Endothelial cell (in vitro differentiated cells): ENCODE results near the gene KIF13A. TPM values are rescaled to one million over a fixed set of nuclear protein-coding genes. Genes with fewer than 3 reads are reported as not detected.

Experiments
- DNase-seq: peaks from one replicate; pipeline ENCODE4 v3.0.0; 2021; ENCODE audit warnings: low spot score
- H3K27ac Mint-ChIP-seq: one replicate; pipeline ENCODE4 v1.8.0; 2021; ENCODE audit warnings: mixed read lengths, inconsistent platforms; ENCODE audit not compliant: unreplicated experiment
- H3K27me3 Mint-ChIP-seq: one replicate; pipeline ENCODE4 v1.8.0; 2021; ENCODE audit warnings: mild to moderate bottlenecking, moderate library complexity, mixed read lengths, inconsistent platforms; ENCODE audit not compliant: unreplicated experiment
- H3K36me3 Mint-ChIP-seq: one replicate; pipeline ENCODE4 v1.8.0; 2021; ENCODE audit warnings: mild to moderate bottlenecking, low read depth, mixed read lengths, inconsistent platforms; ENCODE audit not compliant: unreplicated experiment
- H3K4me1 Mint-ChIP-seq: one replicate; pipeline ENCODE4 v1.8.0; 2021; ENCODE audit warnings: mild to moderate bottlenecking, mixed read lengths, inconsistent platforms; ENCODE audit not compliant: unreplicated experiment
- H3K4me3 Mint-ChIP-seq: one replicate; pipeline ENCODE4 v1.8.0; 2021; ENCODE audit warnings: mild to moderate bottlenecking, mixed read lengths, inconsistent platforms; ENCODE audit not compliant: unreplicated experiment
- H3K9me3 Mint-ChIP-seq: one replicate; pipeline ENCODE4 v1.8.0; 2021; ENCODE audit warnings: mixed read lengths, inconsistent platforms; ENCODE audit not compliant: unreplicated experiment
- CTCF ChIP-seq: fragments of 200-600 bp; sonication (generic); IDR thresholded peaks from one replicate; pipeline ENCODE4 v1.5.0; 2021; ENCODE audit warnings: antibody characterized with exemption; ENCODE audit not compliant: unreplicated experiment
- total RNA-seq: library from RNA; stranded (reverse); fragmentation: NEBNext Ultra II Directional; extraction: Animal tissue kit (Norgen Biotek cat#: 25700); gene quantifications from one replicate; pipeline ENCODE4 v1.2.1, GENCODE V29; 2021; ENCODE audit not compliant: unreplicated experiment

Gene KIF13A
- total RNA-seq, 1 donor from 2014 or later = 139 TPM

DNA sequence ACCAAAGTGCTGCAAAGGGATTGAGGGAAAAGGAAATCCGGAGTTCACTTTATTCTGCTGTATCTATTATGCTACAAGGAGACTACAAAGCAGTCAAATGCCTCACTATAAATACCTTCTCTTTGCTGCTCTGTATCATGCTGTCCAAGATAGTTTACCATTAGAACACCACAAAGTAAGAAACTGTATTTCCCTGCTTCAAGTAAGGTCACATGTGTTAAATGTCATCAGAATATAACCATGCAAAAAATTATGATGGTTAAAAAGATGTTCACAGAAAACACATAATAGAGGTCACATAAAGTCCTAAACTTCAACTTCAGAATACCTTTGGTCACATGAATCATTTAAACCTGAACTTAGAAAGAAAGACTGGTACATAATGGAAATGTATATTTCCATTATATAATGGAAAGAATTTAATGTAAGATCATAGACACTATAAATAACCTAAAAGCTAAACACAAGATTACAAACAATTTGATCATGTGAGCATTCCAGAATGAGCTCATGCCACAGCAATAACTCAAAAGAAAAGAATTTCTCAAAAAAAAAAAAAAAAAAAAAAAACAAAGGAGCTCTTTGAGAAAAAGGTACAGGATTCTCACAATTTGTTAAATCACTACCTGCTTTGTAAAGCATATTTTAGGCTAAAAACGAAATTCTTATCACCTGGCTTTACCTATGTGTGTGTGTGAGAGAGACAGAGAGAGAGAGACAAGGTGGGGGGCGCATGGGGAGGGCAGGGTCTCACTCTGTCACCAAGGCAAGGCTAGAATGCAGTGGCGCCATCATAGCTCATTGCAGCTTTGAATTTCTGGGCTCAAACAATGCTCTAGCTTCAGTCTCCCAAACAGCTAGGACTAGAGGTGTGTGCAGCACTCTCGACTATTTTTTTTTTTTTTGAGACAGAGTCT, 58.7 kb downstream of the KIF13A start:
- H3K4me1 Mint-ChIP-seq = peaks cover 60% of the 10 kb centered on the region
- H3K4me3 Mint-ChIP-seq = no peak overlapping the region
- no peak for TF ChIP-seq CTCF
- H3K27ac Mint-ChIP-seq = no peak overlapping the region
- H3K9me3 Mint-ChIP-seq = no peaks in the 10 kb centered on the region
- no peak for DNase-seq
- H3K27me3 Mint-ChIP-seq = peaks cover 4% of the 10 kb centered on the region
- H3K36me3 Mint-ChIP-seq = no peaks in the 10 kb centered on the region

DNA sequence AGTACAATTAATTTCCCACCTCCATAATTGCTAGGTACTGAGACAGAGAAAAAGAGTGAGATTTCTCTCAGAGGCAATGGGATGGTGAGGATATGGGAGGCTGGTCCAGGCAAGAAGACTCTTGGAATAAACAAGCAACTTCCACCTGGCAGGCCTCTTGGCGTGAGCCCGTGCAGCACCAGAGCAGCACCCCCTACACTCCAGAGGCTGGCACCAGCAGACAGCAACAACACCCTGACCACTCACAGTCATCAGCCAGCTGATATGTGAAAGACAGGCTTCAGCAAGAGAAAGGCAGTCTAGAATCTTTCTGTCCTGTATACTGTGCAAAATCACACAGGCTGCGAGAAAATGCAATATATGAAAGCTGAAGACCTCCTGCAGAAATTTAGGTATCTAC, 59.7 kb downstream of the KIF13A start:
- H3K27me3 Mint-ChIP-seq = peaks cover 4% of the 10 kb centered on the region
- no peak overlapping the region for H3K27ac Mint-ChIP-seq
- no peaks in the 10 kb centered on the region for H3K36me3 Mint-ChIP-seq
- no peak for TF ChIP-seq CTCF
- no peak for DNase-seq
- H3K4me3 Mint-ChIP-seq = no peak overlapping the region
- H3K9me3 Mint-ChIP-seq = no peaks in the 10 kb centered on the region
- H3K4me1 Mint-ChIP-seq = peaks cover 58% of the 10 kb centered on the region

DNA sequence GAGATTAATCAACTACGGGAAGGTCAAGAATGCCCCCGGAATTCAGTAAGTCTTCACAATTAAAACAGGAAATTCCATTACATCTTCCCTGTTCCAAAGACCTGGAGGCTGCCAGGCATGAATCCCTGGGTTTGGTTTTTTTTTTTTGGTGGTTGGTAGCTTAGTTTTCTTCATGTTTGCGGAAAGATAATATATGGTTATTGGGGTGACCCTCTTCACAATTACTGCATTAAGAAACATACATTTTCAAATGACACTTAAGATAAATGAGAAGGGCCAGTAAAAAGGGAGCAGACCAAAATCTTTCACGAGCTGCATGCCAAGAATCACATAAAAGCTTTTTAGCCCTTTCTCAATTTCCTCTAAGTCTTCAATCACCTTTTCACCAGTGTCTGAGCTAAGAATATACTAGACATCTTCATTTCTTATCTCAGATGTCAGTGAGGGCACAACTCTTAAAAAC, 64.0 kb downstream of the KIF13A start:
- H3K4me1 Mint-ChIP-seq = peaks cover 47% of the 10 kb centered on the region
- no peaks in the 10 kb centered on the region for H3K27me3 Mint-ChIP-seq
- no peak overlapping the region for H3K4me3 Mint-ChIP-seq
- H3K27ac Mint-ChIP-seq = peak overlapping the region; percentile 90
- DNase-seq = no peak
- no peak for TF ChIP-seq CTCF
- H3K9me3 Mint-ChIP-seq = no peaks in the 10 kb centered on the region
- H3K36me3 Mint-ChIP-seq = peaks cover 5% of the 10 kb centered on the region

DNA sequence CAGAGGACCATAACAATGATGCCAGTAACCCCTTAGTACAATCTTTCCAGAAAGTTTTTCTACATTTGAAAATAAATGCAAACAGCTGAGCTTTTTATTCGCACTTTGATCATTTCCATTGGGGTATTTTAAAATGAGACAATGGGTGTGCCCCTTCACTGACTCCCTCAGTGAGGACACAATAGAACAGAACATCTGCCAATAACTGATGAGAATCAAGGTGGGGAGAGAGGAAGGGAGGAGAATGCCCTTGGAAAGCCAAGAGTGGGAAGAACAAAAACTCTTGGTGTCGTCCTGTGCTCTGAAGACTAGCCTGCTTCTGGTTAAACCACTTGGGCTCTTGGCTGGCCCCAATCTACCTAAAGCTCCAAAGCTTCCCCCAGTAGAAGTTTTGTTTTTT, 66.0 kb downstream of the KIF13A start:
- DNase-seq = no peak
- no peak overlapping the region for H3K4me3 Mint-ChIP-seq
- no peaks in the 10 kb centered on the region for H3K27me3 Mint-ChIP-seq
- H3K9me3 Mint-ChIP-seq = no peaks in the 10 kb centered on the region
- peaks cover 5% of the 10 kb centered on the region for H3K36me3 Mint-ChIP-seq
- H3K27ac Mint-ChIP-seq = no peak overlapping the region
- peaks cover 59% of the 10 kb centered on the region for H3K4me1 Mint-ChIP-seq
- no peak for TF ChIP-seq CTCF

DNA sequence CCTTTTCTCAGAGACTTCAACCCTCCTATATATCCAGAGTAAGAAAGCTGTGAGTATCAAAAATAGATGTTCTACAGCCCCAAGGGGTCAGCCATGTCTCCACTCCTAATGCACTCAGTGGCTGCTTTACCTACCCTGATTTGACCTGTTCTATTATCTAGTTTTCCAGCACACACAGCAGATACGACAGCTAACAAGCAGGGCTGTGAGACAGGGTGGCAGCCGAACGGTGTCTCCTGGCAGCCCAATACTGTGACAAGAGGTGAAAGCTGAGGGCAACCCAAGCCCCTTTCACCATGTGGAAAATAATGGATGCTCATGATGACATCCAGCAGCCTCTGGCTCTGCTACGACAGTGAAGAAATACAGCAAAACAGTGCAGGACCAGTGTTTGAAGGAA, 67.9 kb downstream of the KIF13A start:
- DNase-seq = no peak
- H3K4me1 Mint-ChIP-seq = peaks cover 56% of the 10 kb centered on the region
- no peaks in the 10 kb centered on the region for H3K27me3 Mint-ChIP-seq
- H3K36me3 Mint-ChIP-seq = peaks cover 5% of the 10 kb centered on the region
- H3K9me3 Mint-ChIP-seq = no peaks in the 10 kb centered on the region
- no peak overlapping the region for H3K27ac Mint-ChIP-seq
- H3K4me3 Mint-ChIP-seq = no peak overlapping the region
- no peak for TF ChIP-seq CTCF
